NT2/D1 (cell line): ENCODE data around the gene ADAM8.

Experiments used
- DNase-seq: peaks from one replicate; pipeline ENCODE4 v3.0.0-alpha.2; 2011; ENCODE audit warnings: low read depth, low spot score
- H3K27me3 ChIP-seq: 2 replicates; pipeline ENCODE4 v1.6.0; 2011; ENCODE audit warnings: mild to moderate bottlenecking; ENCODE audit not compliant: insufficient read length, insufficient read depth
- H3K36me3 ChIP-seq: 2 replicates; pipeline ENCODE4 v1.6.1; 2011; ENCODE audit warnings: mild to moderate bottlenecking, low read length, mixed read lengths; ENCODE audit not compliant: insufficient read depth, insufficient read length
- H3K4me1 ChIP-seq: 2 replicates; pipeline ENCODE4 v1.5.1; 2011; ENCODE audit not compliant: insufficient read depth, insufficient read length
- H3K4me3 ChIP-seq: 2 replicates; pipeline ENCODE4 v1.5.1; 2011; ENCODE audit warnings: low read depth; ENCODE audit not compliant: insufficient read length
- H3K9ac ChIP-seq: 2 replicates; pipeline ENCODE4 v1.6.0; 2011; ENCODE audit warnings: low read depth; ENCODE audit not compliant: insufficient read length
- H3K9me3 ChIP-seq: 2 replicates; pipeline ENCODE4 v1.5.1; 2011; ENCODE audit warnings: mild to moderate bottlenecking, low read length; ENCODE audit not compliant: insufficient read depth
- SUZ12 ChIP-seq: IDR thresholded peaks from 2 replicates; pipeline ENCODE4 v1.6.1; 2011; ENCODE audit not compliant: insufficient read length, insufficient read depth; ENCODE audit errors: extremely low read depth
- YY1 ChIP-seq: IDR thresholded peaks from 2 replicates; pipeline ENCODE4 v1.6.1; 2011; ENCODE audit not compliant: insufficient read length, insufficient read depth
- ZNF274 ChIP-seq: IDR thresholded peaks from 2 replicates; pipeline ENCODE4 v1.6.1; 2011; ENCODE audit warnings: mild to moderate bottlenecking, low read depth, low read length

The ADAM8 gene

GRCh38 chr10:133253361-133253955 is 23.2 kb downstream of the ADAM8 start:
- H3K4me1 ChIP-seq: peaks cover 4% of the 10 kb centered on the region
- no peaks in the 10 kb centered on the region for H3K9me3 ChIP-seq
- DNase-seq: no peak
- H3K9ac ChIP-seq: no peak overlapping the region
- no peak overlapping the region for H3K4me3 ChIP-seq
- no peaks in the 10 kb centered on the region for H3K27me3 ChIP-seq
- H3K36me3 ChIP-seq: no peaks in the 10 kb centered on the region
- no peak for TF ChIP-seq ZNF274
- TF ChIP-seq YY1: no peak
- TF ChIP-seq SUZ12: no peak

GRCh38 chr10:133252223-133252552 is 24.5 kb downstream of the ADAM8 start:
- TF ChIP-seq ZNF274 (no peak), YY1 (no peak), SUZ12 (no peak)
- no peak overlapping the region for H3K4me3 ChIP-seq
- DNase-seq: no peak

GRCh38 chr10:133251388-133252222 is 25.1 kb downstream of the ADAM8 start:
- Histone ChIP-seq H3K4me3 (no peak overlapping the region), H3K9me3 (no peaks in the 10 kb centered on the region), H3K9ac (no peak overlapping the region), H3K4me1 (no peaks in the 10 kb centered on the region), H3K36me3 (no peaks in the 10 kb centered on the region), H3K27me3 (no peaks in the 10 kb centered on the region)
- no peak for DNase-seq
- TF ChIP-seq ZNF274 (no peak), SUZ12 (no peak), YY1 (no peak)

More at GRCh38 chr10:133252223-133252552, 24.5 kb downstream of the ADAM8 start:
- Histone ChIP-seq H3K4me1 (no peaks in the 10 kb centered on the region), H3K9ac (no peak overlapping the region), H3K36me3 (no peaks in the 10 kb centered on the region), H3K27me3 (no peaks in the 10 kb centered on the region), H3K9me3 (no peaks in the 10 kb centered on the region)

GRCh38 chr10:133249975-133250754 is 26.5 kb downstream of the ADAM8 start:
- H3K9me3 ChIP-seq: no peaks in the 10 kb centered on the region
- DNase-seq: no peak
- H3K9ac ChIP-seq: no peak overlapping the region
- TF ChIP-seq SUZ12 (no peak), YY1 (no peak), ZNF274 (no peak)
- peaks cover 2% of the 10 kb centered on the region for H3K27me3 ChIP-seq
- H3K36me3 ChIP-seq: no peaks in the 10 kb centered on the region
- H3K4me1 ChIP-seq: peaks cover 2% of the 10 kb centered on the region
- H3K4me3 ChIP-seq: no peak overlapping the region

- H3K9ac ChIP-seq: no peak overlapping the region
- TF ChIP-seq YY1 (no peak), SUZ12 (no peak), ZNF274 (no peak)
- H3K4me1 ChIP-seq: peaks cover 5% of the 10 kb centered on the region
- H3K4me3 ChIP-seq: no peak overlapping the region
- H3K27me3 ChIP-seq: peaks cover 8% of the 10 kb centered on the region
- H3K36me3 ChIP-seq: no peaks in the 10 kb centered on the region
- H3K9me3 ChIP-seq: no peaks in the 10 kb centered on the region
- no peak for DNase-seq
These were observed 27.4 kb downstream of the ADAM8 start for GRCh38 chr10:133249094-133249780.

- H3K4me3 ChIP-seq: no peak overlapping the region
- no peak overlapping the region for H3K9ac ChIP-seq
- H3K4me1 ChIP-seq: peaks cover 5% of the 10 kb centered on the region
- H3K27me3 ChIP-seq: peaks cover 16% of the 10 kb centered on the region
- TF ChIP-seq ZNF274: no peak
- no peak for TF ChIP-seq SUZ12
- TF ChIP-seq YY1: no peak
- no peak for DNase-seq
- no peaks in the 10 kb centered on the region for H3K9me3 ChIP-seq
- H3K36me3 ChIP-seq: no peaks in the 10 kb centered on the region
These were observed 28.3 kb downstream of the ADAM8 start for GRCh38 chr10:133248334-133248715.
